Thyroid gland (tissue), 4 donors: ENCODE data around the gene MYL12B.
"Not testable (repeated sequence)": the region's sequence is repeated elsewhere in the genome, so short reads cannot be mapped to it uniquely, and the experiment has no call there.

Experiments used
- CTCF ChIP-seq, 6 experiments: fragments of 200-600 bp in 3 of 6; fragments of 450-650 bp in 3 of 6; sonication (generic) in 3 of 6; IDR thresholded peaks; one replicate each; pipeline ENCODE4 v1.5.1; 2016 to 2019; ENCODE audit warnings: antibody characterized with exemption in 6 of 6, mild to moderate bottlenecking in 2 of 6, inconsistent platforms in 1 of 6, moderate library complexity in 1 of 6
- POLR2A ChIP-seq, 2 donors: fragments of 450-650 bp; IDR thresholded peaks; one replicate each; pipeline ENCODE4 v1.6.1; 2017; ENCODE audit warnings: antibody characterized with exemption in 2 of 2, mild to moderate bottlenecking in 2 of 2, moderate library complexity in 1 of 2

- TF ChIP-seq POLR2A, CTCF (IDR thresholded peaks at IDR 0.05): not testable (repeated sequence)
Measured at GRCh38 chr18:3277643-3278213, 15.8 kb downstream of the MYL12B start.
